Activated CD4-positive, alpha-beta T cell treated with anti-CD3 and anti-CD28 coated beads, Interleukin-2, amount 50 U/mL, for 24 hours (primary cell): ENCODE results near the gene NDFIP2.
A peak's percentile ranks its signal among the peaks of the same experiment; 100 is the strongest.

Experiments used
- DNase-seq, 2 donors: peaks; one replicate each; pipeline ENCODE4 v3.0.0-alpha.2; 2020; ENCODE audit warnings: low read depth in 1 of 2, low spot score in 1 of 2

The NDFIP2 gene, protein sequence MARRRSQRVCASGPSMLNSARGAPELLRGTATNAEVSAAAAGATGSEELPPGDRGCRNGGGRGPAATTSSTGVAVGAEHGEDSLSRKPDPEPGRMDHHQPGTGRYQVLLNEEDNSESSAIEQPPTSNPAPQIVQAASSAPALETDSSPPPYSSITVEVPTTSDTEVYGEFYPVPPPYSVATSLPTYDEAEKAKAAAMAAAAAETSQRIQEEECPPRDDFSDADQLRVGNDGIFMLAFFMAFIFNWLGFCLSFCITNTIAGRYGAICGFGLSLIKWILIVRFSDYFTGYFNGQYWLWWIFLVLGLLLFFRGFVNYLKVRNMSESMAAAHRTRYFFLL

DNA sequence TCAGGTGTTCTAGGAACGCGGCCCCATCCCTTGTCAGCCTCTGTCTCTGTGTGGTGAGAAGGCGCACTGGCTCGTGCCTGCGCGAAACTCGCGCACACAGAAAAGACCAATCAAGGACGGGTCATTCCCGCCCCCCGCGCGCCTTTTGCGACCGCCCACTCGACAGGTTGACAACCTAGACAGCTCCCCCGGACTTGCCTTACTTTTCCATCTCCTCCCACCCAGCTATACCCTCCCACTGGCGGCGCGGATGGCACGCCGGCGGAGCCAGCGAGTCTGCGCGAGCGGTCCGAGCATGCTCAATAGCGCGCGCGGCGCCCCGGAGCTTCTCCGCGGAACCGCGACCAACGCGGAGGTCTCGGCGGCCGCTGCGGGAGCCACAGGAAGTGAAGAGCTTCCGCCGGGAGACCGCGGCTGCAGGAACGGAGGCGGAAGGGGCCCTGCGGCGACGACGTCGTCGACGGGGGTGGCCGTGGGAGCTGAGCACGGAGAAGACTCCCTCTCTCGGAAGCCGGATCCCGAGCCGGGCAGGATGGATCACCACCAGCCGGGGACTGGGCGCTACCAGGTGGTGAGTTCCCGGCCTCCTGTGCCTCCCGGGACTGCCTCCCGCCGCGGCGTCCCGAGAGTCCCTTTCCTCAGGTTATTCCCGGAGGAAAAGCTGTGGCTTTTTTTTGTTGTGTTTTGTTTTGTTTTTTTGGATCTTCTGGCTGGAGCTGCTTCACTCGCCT is at the start of gene NDFIP2:
NDFIP2 (plus strand) TSS at position 202 of the 731 bp plus-strand sequence; CDS start at position 251, 49 bp downstream.
- peak; percentile 87 to 89 for DNase-seq

DNA sequence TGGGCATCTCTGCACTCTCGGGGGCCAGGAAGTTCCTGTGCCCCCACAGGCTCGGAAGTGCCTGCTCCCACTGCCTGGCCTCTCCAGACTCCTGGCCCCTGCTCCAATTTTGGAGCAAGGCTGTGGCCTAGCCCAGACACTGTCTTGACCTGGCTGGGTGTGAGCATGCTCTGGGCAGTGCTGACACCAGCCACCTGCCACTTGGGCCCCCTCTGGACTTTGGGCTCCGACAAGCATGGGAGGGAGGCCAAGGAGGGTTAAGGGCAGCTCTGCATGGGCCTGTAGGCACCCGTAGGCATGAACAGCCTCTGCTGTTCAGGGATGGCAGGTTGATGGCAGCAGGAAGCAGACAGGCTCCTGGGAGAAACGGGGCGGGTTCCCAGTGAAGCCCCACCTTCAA is 48.9 kb upstream of the NDFIP2 start:
- DNase-seq: no peak

DNA sequence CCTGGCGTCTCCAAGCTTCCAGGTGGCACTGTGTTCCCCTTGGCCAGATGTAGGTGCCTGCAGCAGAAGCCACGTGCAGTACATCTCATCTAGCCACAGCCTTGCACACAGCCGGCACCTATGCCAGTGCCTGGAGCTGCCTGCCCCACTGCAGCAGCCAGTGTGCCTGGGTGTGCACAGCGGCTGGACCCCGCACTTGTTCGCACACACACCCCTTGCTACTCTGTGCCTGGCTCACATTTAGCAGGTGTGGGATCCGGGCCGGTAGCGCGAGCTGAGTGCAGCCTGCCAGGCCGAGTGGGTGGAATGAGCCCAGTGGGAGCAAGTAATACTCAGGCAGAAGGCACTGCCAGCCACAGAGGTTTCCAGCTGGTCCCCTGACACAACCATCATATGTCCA is 48.0 kb upstream of the NDFIP2 start:
- DNase-seq: no peak

DNA sequence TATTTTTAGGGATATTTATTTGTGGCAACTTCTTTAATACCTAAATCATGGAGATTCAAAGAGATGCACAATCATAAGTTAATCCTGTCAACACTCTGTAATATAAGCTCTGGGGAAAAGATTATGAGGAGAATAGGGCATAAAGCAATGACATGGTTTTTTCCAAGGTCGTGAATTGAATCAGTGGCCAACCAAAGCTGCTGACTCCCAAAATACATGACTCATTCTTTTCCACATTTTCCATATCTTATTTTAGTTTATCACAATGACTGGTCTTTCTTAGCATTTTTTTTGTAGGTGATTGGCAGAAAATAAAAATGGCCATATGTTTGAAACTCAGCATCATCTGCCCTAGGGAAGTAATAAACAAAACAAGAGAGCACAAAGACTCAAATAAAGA is 46.4 kb upstream of the NDFIP2 start:
- DNase-seq: no peak

DNA sequence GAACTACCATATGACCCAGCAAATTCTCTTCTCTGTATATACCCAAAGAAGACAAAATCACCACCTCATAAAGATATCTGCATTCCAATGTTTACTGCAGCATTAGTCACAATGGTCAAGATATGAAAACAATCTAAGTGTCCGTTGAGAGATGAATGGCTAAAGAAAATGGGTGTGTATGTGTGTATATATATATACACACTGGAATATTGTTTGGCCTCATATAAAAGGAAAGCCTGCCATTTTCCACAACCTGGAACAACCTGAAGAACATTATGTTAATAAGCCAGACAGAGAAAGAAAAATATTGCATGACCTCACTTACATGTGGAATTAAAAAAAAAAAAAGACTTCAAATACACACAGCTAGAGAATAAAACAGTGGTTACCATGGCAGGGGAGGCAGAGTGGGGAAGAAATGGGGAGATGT is 45.4 kb upstream of the NDFIP2 start:
- no peak for DNase-seq

DNA sequence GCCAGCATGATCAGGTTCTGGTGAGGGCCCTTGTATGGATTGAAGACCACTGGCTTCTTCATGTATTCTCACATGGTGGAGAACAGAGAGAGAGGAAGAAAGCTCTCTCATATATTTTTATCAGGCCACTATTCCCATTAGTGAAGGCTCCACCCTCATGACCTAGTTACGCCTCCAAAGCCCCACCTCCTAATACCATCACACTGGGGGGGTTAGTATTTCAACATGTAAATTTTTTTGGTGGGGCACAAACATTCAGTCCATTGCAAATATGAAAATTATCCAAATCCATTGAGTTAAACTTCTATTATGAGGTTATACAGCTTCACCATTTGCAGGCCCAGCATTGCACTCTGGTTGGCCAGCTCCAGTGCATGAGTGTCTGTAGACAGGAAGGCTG is 41.7 kb upstream of the NDFIP2 start:
- DNase-seq: no peak

DNA sequence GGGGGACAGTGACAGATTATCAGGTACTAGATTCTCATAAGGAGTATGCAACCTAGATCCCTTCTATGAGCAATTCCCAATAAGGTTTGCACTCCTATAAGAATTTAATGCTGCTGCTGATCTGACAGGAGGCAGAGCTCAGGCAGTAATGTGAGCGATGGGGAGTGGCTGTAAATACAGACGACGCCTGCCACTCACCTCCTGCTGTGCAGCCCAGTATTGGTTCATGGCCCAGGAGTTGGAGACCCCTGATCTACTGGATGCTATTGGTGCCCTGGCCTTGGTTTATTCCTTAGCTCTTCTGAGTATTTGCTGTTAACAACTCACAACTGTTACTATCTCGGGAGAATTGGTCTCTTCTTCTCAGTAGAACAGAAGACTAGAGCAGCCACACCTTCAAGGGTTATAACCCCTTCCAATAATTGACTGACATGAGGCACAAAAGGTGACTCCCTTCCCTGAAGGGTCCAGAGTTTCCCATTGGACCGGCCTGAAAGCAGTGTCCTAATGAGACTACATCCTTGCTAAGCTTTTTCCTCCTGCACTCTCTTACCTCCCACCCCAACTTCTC is 39.9 kb upstream of the NDFIP2 start:
- DNase-seq: no peak

DNA sequence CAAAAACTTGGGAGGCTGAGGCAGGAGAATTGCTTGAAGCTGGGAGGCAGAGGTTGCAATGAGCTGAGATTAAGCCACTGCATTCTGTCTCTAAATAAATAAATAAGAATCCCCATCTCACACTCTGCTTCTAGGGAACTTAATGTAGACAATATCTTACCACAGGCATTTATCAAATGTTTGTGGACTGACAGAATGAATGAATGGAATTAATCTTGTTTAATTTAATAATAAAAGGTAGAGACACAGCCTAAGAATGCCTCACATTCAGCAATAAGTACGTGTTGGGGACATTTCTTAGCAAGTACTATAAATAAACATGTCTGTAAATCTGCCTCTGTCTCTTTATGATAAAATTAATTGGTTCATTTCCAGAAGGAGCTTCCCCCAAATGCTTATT is 38.7 kb upstream of the NDFIP2 start:
- DNase-seq: no peak

DNA sequence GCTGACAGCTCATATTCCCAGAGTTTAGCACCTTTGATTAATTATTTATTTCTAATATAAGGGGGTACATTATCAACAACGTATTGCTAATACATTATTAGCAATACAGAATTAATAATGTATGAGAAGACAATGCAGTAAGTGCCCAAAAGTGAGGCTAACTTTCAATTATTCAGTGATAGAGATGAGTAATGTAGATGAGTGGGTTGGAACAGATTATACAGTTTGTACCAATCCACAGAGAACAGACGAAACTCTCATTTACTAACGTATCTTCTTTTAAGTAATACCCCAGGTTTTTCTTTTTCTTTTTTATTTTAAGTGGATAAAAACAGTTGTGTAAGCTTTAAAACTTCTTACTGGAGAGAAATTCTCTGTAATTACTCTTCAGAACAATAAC is 38.2 kb upstream of the NDFIP2 start:
- DNase-seq: no peak

DNA sequence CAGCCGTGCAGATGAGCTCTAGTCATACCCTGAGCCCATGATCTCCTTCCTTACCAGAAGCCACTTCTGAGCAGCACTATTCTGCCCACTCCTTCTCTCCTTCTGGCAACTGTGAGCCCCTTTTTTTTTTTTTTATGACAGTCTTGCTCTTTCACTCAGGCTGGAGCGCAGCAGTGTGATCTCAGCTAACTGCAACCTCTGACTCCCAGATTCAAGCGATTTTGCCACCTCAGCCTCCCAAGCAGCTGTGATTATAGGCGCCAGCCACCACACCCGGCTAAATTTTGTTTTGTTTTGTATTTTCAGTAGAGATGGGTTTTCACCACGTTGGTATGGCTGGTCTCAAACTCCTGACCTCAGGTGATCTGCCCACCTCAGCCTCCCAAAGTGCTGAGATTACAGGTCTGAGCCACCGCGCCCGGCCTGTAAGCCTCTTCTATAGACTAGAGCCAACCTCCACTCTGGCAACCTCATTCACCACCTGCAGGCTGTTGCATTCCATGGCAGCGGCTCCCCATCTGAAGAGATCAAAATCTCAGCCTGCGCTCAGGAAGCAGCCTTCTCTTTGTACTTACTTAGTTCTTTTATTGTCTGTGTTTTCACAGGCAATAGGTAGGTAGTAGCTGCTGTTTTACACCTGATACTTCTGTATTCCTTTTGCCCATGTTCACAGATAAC is 34.8 kb upstream of the NDFIP2 start:
- no peak for DNase-seq

DNA sequence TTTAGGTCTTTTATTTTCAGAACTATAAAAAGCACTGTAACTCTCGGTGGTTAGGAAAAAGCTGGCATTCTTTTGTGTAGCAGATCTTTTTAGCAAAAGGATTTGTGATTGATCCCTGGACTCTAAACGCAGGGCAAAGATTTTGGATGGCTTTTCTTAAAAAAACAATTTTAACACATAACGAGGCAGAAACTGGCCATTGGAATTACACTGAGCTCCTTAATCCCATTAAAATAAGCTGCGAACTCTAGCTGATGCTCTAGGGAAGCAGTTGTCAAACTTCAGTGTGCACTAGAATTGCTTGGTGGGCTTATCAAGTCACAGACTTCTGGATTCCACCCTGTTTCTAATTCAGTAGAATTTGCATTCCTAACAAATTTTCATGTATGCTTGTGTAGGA is 33.8 kb upstream of the NDFIP2 start:
- no peak for DNase-seq

DNA sequence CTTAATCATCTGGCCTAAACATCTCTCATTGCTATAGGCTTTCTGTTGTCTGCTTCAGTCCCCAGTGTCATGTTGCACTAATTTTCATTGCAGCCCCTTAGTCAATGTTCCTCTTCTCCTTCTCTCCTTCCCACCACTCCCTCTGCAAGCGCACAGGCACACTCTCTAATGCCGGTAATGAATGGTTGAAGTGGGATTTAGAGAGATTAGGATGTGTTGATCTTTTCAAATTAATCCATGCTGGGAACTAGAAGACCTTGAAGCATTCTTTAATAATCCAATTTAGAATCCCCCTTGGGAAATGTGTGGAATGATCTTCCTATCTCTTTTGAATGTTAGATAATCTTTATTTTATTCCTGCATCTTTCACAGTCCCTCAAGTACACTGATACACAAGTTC is 33.2 kb upstream of the NDFIP2 start:
- no peak for DNase-seq

DNA sequence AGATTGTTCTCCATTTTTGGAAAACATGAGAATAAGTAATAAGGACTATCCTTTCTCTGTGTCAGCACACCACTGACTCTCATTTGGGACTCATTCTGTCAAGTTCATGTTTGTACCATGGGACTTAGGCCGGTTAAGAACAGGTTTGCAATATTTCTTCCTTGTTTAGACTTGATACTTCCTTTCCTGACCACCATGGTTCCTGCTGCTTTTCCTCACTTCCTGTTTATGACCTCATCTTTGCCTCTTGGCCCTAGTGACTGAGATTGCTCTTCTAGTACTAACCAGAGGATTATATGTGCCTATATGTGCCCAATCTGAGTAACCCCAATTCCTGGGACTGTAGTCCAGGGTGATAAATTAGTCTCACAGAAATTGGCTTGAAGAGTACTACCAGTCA is 32.5 kb upstream of the NDFIP2 start:
- no peak for DNase-seq

DNA sequence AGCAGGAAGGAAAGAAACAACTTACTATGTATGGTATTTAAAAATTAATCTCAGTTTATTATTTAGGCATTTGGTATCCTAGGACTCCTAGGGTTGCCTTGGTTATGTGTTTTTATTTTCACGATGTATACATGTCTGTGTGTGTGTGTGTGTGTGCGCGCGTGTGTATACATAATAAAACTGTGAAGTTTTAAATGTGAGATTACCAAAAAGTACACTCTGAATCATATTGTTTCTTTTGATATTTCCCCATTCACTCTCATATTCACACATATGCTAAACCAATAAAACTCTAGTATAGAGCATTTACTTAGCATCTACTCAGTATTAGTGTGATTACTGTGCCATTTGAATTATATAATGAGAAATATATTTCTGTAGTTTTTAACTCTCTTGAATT is 30.8 kb upstream of the NDFIP2 start:
- no peak for DNase-seq

DNA sequence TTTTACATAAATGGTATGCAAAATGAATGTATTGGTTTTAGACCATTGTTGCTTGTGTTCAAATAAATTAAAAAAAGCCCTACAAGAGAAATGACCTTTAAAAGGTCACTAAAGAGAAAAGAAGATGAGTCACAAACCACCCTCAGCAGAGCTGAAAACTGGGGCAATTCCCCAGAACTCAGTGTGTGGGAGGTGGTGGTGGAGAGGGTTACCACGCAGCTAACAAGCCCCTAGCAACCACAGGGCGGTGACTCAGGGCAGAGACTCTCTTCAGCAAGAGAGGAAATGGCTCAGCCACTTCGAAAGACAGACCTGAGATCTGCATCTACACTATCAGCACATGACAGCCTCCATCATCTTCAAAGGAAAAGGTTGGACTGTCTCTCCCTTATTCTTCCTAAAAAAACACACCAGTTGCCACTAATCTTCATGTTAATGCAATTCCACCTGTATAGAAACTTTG is 29.4 kb upstream of the NDFIP2 start:
- DNase-seq: peak; percentile 74 to 94

DNA sequence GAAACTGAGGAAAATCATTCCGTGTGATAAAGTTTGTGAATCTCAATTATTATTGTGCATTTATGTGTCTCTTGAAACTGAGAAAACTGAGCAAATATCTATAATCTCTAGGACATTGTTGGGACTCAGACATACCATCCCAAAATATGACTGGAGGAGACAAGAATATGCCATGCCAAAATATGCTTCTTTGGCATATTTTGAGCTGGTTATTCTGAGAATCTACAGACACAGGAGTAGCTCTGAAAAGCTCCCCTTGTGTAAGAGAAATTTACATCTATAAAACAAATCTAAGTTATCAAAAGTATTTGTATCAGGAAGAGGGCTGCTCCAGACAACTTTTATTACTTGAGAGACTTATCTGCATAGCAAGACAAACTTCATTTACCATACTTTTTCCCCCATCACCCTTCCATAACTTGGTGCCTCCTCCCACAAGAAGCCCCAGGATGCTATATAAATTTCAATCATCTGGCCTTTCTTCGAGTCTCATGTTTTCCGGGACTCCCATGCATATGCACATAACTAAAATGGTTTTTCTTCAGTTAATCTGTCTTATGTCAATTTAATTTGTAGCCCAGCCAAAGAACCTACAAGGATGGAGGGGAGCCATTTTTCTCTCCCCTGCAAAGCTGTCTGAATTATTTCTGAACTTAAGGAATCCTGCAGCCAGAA is 28.6 kb upstream of the NDFIP2 start:
- DNase-seq: no peak

DNA sequence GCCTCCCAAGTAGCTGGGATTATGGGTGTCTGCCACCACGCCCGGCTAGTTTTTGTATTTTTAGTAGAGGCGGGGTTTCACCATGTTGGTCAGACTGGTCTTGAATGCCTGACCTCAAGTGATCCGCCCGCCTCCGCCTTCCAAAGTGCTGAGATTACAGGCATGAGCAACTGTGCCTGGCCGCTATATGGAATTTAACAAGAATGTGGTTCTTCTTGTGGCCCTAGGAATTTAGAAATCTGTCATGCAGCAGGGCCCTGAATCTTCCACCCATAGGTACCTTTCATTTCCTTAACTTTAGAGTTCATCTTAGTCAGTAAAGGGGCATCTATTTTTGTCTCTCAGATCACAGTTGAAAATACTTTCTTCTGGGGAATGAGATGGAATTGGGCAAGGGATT is 25.6 kb upstream of the NDFIP2 start:
- DNase-seq: no peak

DNA sequence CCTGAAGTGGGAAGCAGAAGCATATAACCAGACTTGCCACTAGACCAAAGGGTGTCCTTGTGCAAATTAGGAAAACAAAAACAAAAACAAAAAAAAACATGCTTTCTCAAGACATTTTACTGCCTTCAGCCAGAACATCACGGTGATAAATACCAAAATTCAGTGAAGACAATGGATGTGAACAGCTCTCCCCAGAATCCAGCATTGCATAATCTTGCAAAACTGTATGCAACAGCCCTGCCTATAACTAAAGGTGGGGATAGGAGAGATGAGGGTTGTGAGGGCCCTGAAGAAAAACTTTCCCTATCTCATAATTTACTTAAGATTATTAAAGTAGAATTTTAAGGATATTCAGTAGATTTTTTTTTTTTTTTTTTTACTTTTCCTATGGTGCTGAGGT is 24.9 kb upstream of the NDFIP2 start:
- no peak for DNase-seq

DNA sequence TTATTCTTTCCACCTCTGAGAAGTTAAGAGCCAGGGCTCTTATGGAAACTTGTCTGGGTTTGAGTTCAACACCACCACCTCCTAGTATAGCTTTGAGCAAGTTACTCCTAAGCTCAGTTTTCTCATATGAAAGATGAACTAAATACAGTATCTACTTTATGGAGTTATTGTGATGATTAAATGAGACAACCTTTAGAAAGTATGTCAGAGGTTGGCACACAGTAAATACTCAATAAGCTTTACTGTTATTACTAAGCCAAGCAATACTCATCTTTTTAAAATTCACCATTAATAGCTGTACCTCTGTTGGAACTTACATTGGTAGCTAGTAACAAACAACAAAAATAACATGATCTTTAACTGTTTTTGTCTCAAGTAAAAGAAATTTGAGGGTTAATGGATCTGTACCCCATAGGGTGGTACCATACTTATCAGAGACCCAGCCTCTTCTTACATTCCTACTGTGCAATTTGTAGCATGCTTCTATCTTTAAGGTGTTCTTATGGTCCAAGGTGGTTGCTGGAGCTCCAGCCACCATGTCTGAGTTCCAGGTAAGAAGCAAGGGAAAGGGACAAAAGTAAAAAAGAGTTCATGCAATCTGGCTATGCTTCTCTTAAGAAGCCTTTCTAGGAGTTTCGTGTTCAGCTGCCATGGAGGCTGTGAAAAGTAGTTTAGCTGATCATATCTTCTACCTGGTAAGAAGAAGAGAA is 24.1 kb upstream of the NDFIP2 start:
- no peak for DNase-seq

DNA sequence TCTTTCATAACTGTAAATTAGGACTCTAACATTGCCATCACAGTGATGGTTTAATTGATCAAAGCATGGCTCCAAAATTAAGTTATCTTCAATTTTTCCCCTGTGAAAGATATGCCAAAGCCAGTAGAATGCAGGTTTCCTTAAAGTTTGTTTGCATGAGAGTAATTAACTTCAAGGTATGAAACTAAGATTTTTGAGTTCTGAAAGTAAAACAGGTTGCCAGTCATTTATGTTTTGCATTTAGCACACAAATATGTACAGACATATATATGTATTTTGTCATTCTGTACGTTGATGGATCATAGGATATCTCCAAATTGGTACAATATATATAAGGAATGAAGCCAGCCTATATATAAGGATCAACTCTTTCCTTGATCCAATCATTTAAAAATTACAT is 23.6 kb upstream of the NDFIP2 start:
- DNase-seq: no peak

DNA sequence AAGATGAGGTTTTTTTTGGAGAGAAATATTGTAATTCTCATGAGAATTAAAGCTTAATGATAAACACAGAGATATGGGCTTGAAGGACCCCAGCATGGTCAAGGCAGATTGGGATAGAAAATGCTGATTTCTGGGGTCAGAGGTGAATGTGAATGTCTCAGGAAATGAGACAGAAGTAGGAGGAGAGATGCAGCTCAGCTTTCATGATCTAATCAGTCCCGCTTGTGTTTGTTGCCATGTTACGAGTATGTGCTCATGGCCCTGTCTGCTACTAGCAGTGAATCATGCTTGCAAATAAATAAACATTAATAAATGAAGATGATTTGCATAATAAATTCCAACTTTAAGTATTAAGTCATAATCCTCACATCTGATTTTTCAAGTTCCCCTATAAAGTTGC is 23.0 kb upstream of the NDFIP2 start:
- DNase-seq: peak in 1 of 2 donors; percentile 17
